Breast epithelium (tissue), 3 donors: ENCODE measurements around the gene SRGAP3.

Source experiments
- CTCF ChIP-seq, 3 donors: fragments of 450-650 bp; IDR thresholded peaks; one replicate each; pipeline ENCODE4 v1.5.1; 2016 to 2017; ENCODE audit warnings: antibody characterized with exemption in 3 of 3, mild to moderate bottlenecking in 3 of 3, moderate library complexity in 3 of 3
- POLR2AphosphoS5 ChIP-seq, 3 donors: sonication (generic); formaldehyde crosslinking; IDR thresholded peaks; one replicate each; pipeline ENCODE4 v1.6.1; 2017; ENCODE audit warnings: antibody characterized with exemption in 3 of 3

- TF ChIP-seq CTCF (IDR thresholded peaks at IDR 0.05): no peak
- no peak for TF ChIP-seq POLR2AphosphoS5 (IDR thresholded peaks at IDR 0.05)
Observed at GRCh38 chr3:9218514-9218846, 31.0 kb downstream of the SRGAP3 start.
